ENCODE data around the gene ADAM12. TPM values are rescaled to one million over a fixed set of nuclear protein-coding genes. Genes with fewer than 3 reads are reported as not detected.

ADAM12 gene
- total and polyA plus RNA-seq, 7 donors = 0.01 to 3.3 (median 0.24) TPM; not detected in 2

GRCh38 chr10:126197036-126197543, 191.2 kb downstream of the ADAM12 start:
- no peak for DNase-seq
- H3K36me3 ChIP-seq (ENCODE audit: insufficient read depth in 1 of 2, low read depth in 1 of 2) = no peaks in the 10 kb centered on the region
- no peaks in the 10 kb centered on the region for H3K27me3 ChIP-seq (ENCODE audit: insufficient read depth in 3 of 3, low read length in 2 of 3)
- H3K27ac ChIP-seq = no peak overlapping the region
- no peaks in the 10 kb centered on the region for H3K9me3 ChIP-seq
- no peak for TF ChIP-seq CTCF (IDR thresholded peaks at IDR 0.05)
- ATAC-seq = no peak
- H3K4me3 ChIP-seq = no peak overlapping the region
- WGBS, 3 donors = 81 to 84% (median 81%) methylated on average over 9 of the region's 9 CpGs
- no peaks in the 10 kb centered on the region for H3K4me1 ChIP-seq
- intact Hi-C loops (cut with DNase I) = no loop called here

GRCh38 chr10:126196281-126196680, 192.0 kb downstream of the ADAM12 start:
- ATAC-seq = no peak
- Histone ChIP-seq H3K27me3 (ENCODE audit: insufficient read depth in 3 of 3, low read length in 2 of 3) (no peaks in the 10 kb centered on the region), H3K4me1 (no peaks in the 10 kb centered on the region), H3K27ac (no peak overlapping the region), H3K4me3 (no peak overlapping the region), H3K9me3 (no peaks in the 10 kb centered on the region), H3K36me3 (ENCODE audit: insufficient read depth in 1 of 2, low read depth in 1 of 2) (no peaks in the 10 kb centered on the region)
- no peak for TF ChIP-seq CTCF (IDR thresholded peaks at IDR 0.05)
- intact Hi-C loops (cut with DNase I) = no loop called here
- WGBS, 3 donors = 98 to 99% (median 98%) methylated on average over 3 of the region's 3 CpGs
- no peak for DNase-seq

GRCh38 chr10:126191192-126191591, 197.1 kb downstream of the ADAM12 start:
- no peaks in the 10 kb centered on the region for H3K36me3 ChIP-seq (ENCODE audit: insufficient read depth in 1 of 2, low read depth in 1 of 2)
- ATAC-seq (no peak), DNase-seq (no peak)
- intact Hi-C loops (cut with DNase I) = no loop called here
- H3K4me3 ChIP-seq = no peak overlapping the region
- H3K9me3 ChIP-seq = no peaks in the 10 kb centered on the region
- H3K4me1 ChIP-seq = no peaks in the 10 kb centered on the region
- no peaks in the 10 kb centered on the region for H3K27me3 ChIP-seq (ENCODE audit: insufficient read depth in 3 of 3, low read length in 2 of 3)
- H3K27ac ChIP-seq = no peak overlapping the region
- 84 to 88% (median 85%) methylated on average over 4 of the region's 4 CpGs for WGBS, 3 donors
- no peak for TF ChIP-seq CTCF (IDR thresholded peaks at IDR 0.05)

- H3K4me1 ChIP-seq = no peaks in the 10 kb centered on the region
- no peak for ATAC-seq
These were observed 199.5 kb downstream of the ADAM12 start for GRCh38 chr10:126188679-126189200.

More at GRCh38 chr10:126188679-126189200, 199.5 kb downstream of the ADAM12 start:
- no peak for DNase-seq
- no peaks in the 10 kb centered on the region for H3K9me3 ChIP-seq
- H3K27ac ChIP-seq = no peak overlapping the region
- WGBS, 3 donors = 90 to 91% (median 91%) methylated on average over 3 of the region's 3 CpGs
- no peak overlapping the region for H3K4me3 ChIP-seq
- TF ChIP-seq CTCF (IDR thresholded peaks at IDR 0.05) = no peak
- no peaks in the 10 kb centered on the region for H3K36me3 ChIP-seq (ENCODE audit: insufficient read depth in 1 of 2, low read depth in 1 of 2)
- no peaks in the 10 kb centered on the region for H3K27me3 ChIP-seq (ENCODE audit: insufficient read depth in 3 of 3, low read length in 2 of 3)
- intact Hi-C loops (cut with DNase I) = no loop called here
